GM18507 (cell line): ENCODE data around the gene FBXO33.
A peak's percentile ranks its signal among the peaks of the same experiment; 100 is the strongest.

ENCODE experiments used
- DNase-seq: peaks from one replicate; pipeline ENCODE4 v3.0.0; 2011; ENCODE audit warnings: low read depth; ENCODE audit not compliant: insufficient read length; ENCODE audit errors: extremely low spot score
- FAIRE-seq: peaks from 2 replicates; lab custom pipeline; 2011; peaks lifted over from hg19 to GRCh38; lab: Jason Lieb, UNC

The FBXO33 gene

GRCh38 chr14:39432619-39433451 lies 602 bp upstream of the FBXO33 start:
- peak; percentile 49 for DNase-seq
- FAIRE-seq: no peak

GRCh38 chr14:39431416-39432178 lies 636 bp downstream of the FBXO33 start:
- DNase-seq (no peak), FAIRE-seq (peak; percentile 24)

DNA sequence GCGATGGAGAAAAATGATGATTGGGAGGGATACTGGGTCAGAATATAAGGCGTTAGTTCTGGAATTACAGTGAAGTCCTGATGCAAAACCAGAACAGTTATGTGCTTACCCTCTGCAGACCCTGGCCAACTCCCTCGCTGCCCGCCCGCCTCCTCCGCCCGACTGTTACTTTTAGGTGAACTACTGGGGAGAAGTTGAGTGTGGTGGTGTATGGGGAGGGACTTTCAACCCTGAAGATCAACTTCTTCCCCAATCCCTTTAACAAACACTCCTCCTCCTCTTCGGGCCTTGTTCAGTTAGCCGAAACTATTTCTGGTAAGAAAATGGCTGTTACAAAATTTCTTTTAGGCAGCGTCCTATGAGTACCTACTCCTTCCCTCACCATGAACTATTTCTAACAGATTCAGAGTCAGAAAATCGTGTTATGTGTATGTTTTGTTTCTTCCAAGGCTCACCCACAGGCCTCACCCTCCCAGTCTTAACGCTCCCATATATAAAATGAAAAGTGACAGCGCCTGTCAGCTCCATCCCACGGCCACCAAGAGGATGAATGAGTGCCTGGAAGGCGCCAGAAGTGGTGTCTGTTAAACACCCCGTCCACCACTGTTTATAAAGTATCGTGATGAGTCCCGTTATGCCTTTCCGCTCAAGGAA lies 1.3 kb downstream of the FBXO33 start:
- DNase-seq: no peak
- FAIRE-seq: peak; percentile 51

DNA sequence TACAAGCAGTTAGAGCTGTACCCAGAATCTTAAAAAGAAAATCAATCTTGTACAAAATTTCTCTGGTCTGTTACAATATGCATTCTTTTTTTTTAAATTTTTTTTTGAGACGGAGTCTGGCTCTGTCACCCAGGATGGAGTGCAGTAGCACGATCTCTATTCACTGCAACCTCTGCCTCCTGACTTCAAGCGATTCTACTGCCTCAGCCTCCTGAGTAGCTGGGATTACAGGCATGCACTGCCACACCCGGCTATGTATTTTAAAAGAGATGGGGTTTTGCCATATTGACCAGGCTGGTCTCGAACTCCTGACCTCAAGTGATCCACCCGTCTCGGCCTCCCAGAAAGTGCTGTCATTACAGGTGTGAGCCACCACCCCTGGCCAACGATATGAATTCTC lies 4.1 kb downstream of the FBXO33 start:
- FAIRE-seq (no peak), DNase-seq (no peak)

DNA sequence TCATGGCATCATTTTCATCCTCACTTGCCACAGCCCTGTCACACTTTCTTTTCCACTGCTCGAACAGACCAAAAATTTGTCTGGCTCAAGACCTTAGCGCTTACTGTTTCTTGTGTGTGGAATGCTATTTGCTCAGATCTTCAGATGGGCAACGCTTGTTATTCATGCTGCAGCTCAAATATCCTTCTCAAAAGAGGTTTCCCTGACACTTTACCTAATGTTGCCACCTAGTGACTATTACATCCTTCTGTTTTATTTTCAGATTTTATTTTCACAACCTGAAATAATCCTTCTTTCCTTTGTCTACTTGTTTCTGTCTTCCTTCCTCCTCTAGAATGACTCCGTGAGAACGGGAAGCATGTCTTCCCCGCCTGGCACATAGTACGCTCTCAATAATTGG lies 5.6 kb downstream of the FBXO33 start:
- FAIRE-seq: peak; percentile 62
- no peak for DNase-seq

- no peak for FAIRE-seq
- no peak for DNase-seq
These were observed 6.3 kb downstream of the FBXO33 start for GRCh38 chr14:39425947-39426346.

- DNase-seq (no peak), FAIRE-seq (peak; percentile 26)
These were observed 8.4 kb downstream of the FBXO33 start for GRCh38 chr14:39423793-39424192.

DNA sequence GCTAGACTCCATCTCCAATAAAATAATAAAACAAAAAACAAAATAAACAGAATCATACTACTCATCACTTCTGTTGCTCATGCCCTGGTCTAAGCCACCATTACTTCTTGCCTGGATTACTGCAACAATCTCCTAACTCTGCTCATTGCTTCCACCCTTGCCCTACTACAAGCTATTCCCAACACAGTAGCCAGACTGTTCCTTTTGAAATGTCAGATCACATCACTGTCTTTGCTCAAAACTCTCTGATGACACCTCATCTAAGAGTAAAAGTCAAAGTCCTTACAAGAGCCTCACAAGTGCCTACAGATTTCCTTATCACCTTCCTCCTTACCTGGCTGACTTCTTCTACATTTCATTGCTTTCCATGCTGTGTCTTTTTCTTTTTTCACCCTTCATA lies 10.0 kb downstream of the FBXO33 start:
- FAIRE-seq: no peak

GRCh38 chr14:39419272-39419671 lies 13.0 kb downstream of the FBXO33 start:
- FAIRE-seq (no peak), DNase-seq (no peak)

More for the DNA sequence above, 10.0 kb downstream of the FBXO33 start:
- no peak for DNase-seq

GRCh38 chr14:39417014-39417413 lies 15.2 kb downstream of the FBXO33 start:
- no peak for FAIRE-seq

GRCh38 chr14:39416072-39416471 lies 16.2 kb downstream of the FBXO33 start:
- no peak for FAIRE-seq
- DNase-seq: no peak

More at GRCh38 chr14:39417014-39417413, 15.2 kb downstream of the FBXO33 start:
- DNase-seq: no peak

DNA sequence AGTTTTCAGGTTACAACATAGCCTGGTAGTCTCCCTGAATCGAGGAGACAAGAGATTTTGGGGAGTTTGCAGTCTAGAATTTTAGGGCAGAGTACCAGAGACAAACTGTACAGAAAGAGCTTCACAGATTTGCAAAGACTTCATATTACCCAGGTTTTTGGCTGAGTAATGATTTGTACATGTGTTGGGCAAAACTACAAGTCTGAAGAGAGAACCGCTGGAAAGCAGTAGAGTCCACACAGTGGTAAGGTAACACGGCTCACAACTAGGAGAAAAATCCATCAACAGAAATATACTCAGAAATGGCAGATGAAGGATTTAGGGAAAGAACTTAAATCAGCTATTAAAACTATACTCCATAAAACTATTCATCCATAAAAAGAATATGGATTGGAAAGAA lies 25.7 kb downstream of the FBXO33 start:
- no peak for DNase-seq
- FAIRE-seq: no peak

DNA sequence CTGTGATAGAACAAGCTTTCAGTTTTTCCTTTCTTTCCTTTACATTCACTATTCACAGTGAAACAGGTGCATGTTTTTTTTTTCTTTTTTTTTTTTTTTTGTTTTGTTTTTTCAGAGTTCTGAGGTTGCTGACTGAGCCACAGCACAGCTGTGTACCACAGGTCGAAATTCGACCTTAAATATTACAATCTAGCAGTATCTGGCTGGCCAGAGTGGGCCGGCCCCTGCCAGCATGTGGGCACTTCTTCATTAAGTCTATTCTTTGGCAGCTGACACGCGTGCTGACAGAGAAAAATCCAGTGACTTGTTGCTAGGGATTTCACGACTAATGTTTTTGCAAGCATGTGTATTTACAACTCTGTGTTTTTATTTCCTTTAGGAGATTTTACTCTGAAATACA lies 33.9 kb downstream of the FBXO33 start:
- FAIRE-seq (no peak), DNase-seq (no peak)

- no peak for FAIRE-seq
- DNase-seq: no peak
These were observed 35.8 kb downstream of the FBXO33 start for GRCh38 chr14:39396448-39396847.

- FAIRE-seq (no peak), DNase-seq (no peak)
These were observed 36.5 kb downstream of the FBXO33 start for GRCh38 chr14:39395555-39396254.

DNA sequence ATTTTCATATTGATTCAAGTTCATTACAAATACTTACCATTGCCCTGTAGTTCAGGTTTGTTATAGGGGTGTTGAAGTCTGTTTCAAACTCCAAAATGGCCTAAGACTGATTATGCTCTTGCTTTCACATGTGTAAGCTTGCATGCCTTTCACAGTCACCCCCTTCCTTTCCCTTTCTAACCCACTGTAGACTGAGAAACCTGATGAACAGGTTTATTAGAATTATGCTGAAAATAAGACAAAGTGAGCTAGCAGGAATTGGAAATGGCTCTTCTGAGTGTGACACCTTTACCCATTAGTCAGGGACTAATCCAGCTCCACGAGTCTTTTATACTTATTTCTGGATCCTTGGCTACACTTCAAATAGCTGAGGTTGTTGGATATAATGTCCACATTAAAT lies 38.9 kb downstream of the FBXO33 start:
- FAIRE-seq (no peak), DNase-seq (no peak)

- no peak for DNase-seq
- FAIRE-seq: no peak
These were observed 48.1 kb downstream of the FBXO33 start for GRCh38 chr14:39384177-39384576.

DNA sequence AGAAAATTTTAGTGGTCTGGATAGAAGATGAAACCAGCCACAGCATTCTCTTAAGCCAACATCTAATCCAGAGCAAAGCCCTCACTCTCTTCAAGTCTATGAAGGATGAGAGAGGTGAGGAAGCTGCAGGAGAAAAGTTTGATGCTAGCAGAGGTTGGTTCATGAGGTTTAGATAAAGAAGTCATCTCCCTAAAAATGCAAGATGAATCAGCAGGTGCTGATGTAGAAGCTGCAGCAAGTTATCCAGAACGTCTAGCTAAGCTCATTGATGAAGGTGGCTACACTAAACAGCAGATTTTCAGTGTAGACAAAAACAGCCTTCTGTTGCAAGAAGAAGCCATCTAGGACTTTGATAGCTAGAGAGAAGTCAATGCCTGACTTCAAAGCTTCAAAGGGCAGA lies 48.5 kb downstream of the FBXO33 start:
- FAIRE-seq (no peak), DNase-seq (no peak)

GRCh38 chr14:39383026-39383660 lies 49.1 kb downstream of the FBXO33 start:
- FAIRE-seq: peak; percentile 52
- DNase-seq: no peak
